ENCODE data around the gene LRCH2. TPM values are rescaled to one million over a fixed set of nuclear protein-coding genes. Genes with fewer than 3 reads are reported as not detected.

The LRCH2 gene
- total RNA-seq, 1 experiment from 2014 or later: not detected

DNA sequence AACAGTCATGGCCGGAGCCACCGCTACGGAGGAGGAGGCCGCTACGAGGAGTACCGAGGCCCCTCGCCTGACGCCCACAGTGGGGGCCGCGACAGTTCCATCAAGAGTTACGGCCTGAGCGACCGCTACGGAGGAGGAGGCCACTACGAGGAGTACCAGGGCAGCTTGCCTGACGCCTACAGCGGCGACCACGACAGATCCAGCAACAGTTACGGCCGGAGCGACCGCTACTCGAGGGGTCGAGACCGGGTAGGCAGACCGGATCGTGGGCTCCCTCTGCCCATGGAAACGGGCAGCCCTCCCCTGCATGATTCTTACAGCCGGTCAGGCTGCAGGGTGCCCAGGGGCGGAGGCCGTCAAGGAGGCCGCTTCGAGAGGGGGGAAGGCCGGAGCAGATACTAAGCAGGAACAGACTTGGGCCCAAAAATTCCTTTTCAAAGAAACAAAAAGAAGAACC lies 41.6 kb downstream of the LRCH2 start:
- Histone ChIP-seq H3K9me3 (ENCODE audit: insufficient read depth, low read depth) (no peaks in the 10 kb centered on the region), H3K27me3 (ENCODE audit: insufficient read depth, low read depth) (no peaks in the 10 kb centered on the region), H3K9me2 (ENCODE audit: insufficient read depth) (no peaks in the 10 kb centered on the region), H4K20me1 (ENCODE audit: insufficient read depth) (no peaks in the 10 kb centered on the region), H3K27ac (no peak overlapping the region), H3K36me3 (ENCODE audit: low read depth) (no peaks in the 10 kb centered on the region), H3F3A (ENCODE audit: insufficient read depth, low read depth) (no peaks in the 10 kb centered on the region), H2AFZ (no peak overlapping the region), H3K79me2 (ENCODE audit: low read depth) (no peaks in the 10 kb centered on the region), H3K4me1 (replicated peaks; ENCODE audit: insufficient read depth) (no peaks in the 10 kb centered on the region), H3K4me3 (no peak overlapping the region), H3K4me2 (no peak overlapping the region)
- no peak for DNase-seq
- BruUV-seq (replicated peaks): no TSS peak
- intact Hi-C loops (cut with micrococcal nuclease; ENCODE audit: unreplicated experiment): no loop called here
- CTCF ChIA-PET: no interaction called here
- TF ChIP-seq EZH2 (IDR thresholded peaks at IDR 0.05; ENCODE audit: low read depth) (no peak), CTCF (conservative IDR thresholded peaks at IDR 0.05) (no peak)
- POLR2A ChIA-PET (ENCODE audit: unreplicated experiment): no interaction called here

GRCh38 chrX:115191490-115192243 lies 42.2 kb downstream of the LRCH2 start:
- no TSS peak for BruUV-seq (replicated peaks)
- TF ChIP-seq CTCF (conservative IDR thresholded peaks at IDR 0.05) (no peak), EZH2 (IDR thresholded peaks at IDR 0.05; ENCODE audit: low read depth) (no peak)
- Histone ChIP-seq H2AFZ (no peak overlapping the region), H3K4me3 (no peak overlapping the region), H3K9me2 (ENCODE audit: insufficient read depth) (no peaks in the 10 kb centered on the region), H3K4me1 (replicated peaks; ENCODE audit: insufficient read depth) (no peaks in the 10 kb centered on the region), H3K9me3 (ENCODE audit: insufficient read depth, low read depth) (no peaks in the 10 kb centered on the region), H3F3A (ENCODE audit: insufficient read depth, low read depth) (no peaks in the 10 kb centered on the region), H3K27me3 (ENCODE audit: insufficient read depth, low read depth) (no peaks in the 10 kb centered on the region), H3K36me3 (ENCODE audit: low read depth) (no peaks in the 10 kb centered on the region), H3K27ac (no peak overlapping the region), H3K4me2 (no peak overlapping the region), H3K79me2 (ENCODE audit: low read depth) (no peaks in the 10 kb centered on the region), H4K20me1 (ENCODE audit: insufficient read depth) (no peaks in the 10 kb centered on the region)
- DNase-seq: no peak
- ChIA-PET CTCF (no interaction called here), POLR2A (ENCODE audit: unreplicated experiment) (no interaction called here)
- intact Hi-C loops (cut with micrococcal nuclease; ENCODE audit: unreplicated experiment): no loop called here

DNA sequence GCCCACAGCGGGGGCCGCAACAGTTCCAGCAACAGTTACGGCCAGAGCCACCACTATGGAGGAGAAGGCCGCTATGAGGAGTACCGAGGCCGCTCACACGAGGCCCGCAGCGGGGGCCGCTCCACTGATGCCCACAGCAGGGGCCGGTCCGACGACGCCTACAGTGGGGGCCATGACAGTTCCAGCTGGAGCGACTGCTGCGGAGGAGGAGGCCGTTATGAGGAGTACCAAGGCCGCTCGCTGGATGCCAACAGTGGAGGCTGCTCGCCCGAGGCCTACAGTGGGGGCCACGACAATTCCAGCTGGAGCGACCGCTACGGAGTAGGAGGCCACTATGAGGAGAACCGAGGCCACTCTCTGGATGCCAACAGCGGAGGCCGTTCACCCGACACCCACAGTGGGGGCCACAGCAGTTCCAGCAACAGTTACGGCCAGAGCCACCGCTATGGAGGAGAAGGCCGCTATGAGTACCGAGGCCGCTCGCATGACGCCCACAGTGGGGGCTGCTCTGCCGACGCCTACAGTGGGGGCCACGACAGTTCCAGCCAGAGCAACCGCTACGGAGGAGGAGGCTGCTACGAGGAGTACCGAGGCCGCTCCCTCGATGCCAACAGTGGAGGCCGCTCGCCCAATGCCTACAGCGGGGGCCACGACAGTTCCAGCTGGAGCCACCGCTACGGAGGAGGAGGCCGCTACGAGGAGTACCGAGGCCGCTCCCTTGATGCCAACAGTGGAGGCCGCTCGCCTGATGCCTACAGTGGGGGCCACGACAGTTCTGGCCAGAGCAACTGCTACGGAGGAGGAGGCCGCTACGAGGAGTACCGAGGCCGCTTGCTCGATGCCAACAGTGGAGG lies 43.0 kb downstream of the LRCH2 start:
- DNase-seq: no peak
- Histone ChIP-seq H3K27me3 (ENCODE audit: insufficient read depth, low read depth) (no peaks in the 10 kb centered on the region), H4K20me1 (ENCODE audit: insufficient read depth) (no peaks in the 10 kb centered on the region), H3K4me2 (no peak overlapping the region), H3K79me2 (ENCODE audit: low read depth) (no peaks in the 10 kb centered on the region), H3F3A (ENCODE audit: insufficient read depth, low read depth) (no peaks in the 10 kb centered on the region), H3K9me3 (ENCODE audit: insufficient read depth, low read depth) (no peaks in the 10 kb centered on the region), H3K4me3 (no peak overlapping the region), H3K27ac (no peak overlapping the region), H2AFZ (no peak overlapping the region), H3K4me1 (replicated peaks; ENCODE audit: insufficient read depth) (no peaks in the 10 kb centered on the region), H3K9me2 (ENCODE audit: insufficient read depth) (no peaks in the 10 kb centered on the region), H3K36me3 (ENCODE audit: low read depth) (no peaks in the 10 kb centered on the region)
- BruUV-seq (replicated peaks): no TSS peak
- ChIA-PET CTCF (no interaction called here), POLR2A (ENCODE audit: unreplicated experiment) (no interaction called here)
- intact Hi-C loops (cut with micrococcal nuclease; ENCODE audit: unreplicated experiment): no loop called here
- TF ChIP-seq CTCF (conservative IDR thresholded peaks at IDR 0.05): no peak
- TF ChIP-seq EZH2 (IDR thresholded peaks at IDR 0.05; ENCODE audit: low read depth): no peak
